Dermis microvascular lymphatic vessel endothelial cell (primary cell): ENCODE data around the gene PAM16. TPM values are rescaled to one million over a fixed set of nuclear protein-coding genes. Genes with fewer than 3 reads are reported as not detected.
"Not testable (repeated sequence)": the region's sequence is repeated elsewhere in the genome, so short reads cannot be mapped to it uniquely, and the experiment has no call there.

Experiments
- DNase-seq, 2 donors: peaks; one replicate each; pipeline versions ENCODE4 v3.0.0 to v3.0.0-alpha.2; 2010; ENCODE audit warnings: low read depth in 2 of 2
- total RNA-seq: library from RNA; depleted of rRNA; stranded (reverse); fragments of >200 nt; gene quantifications from 2 replicates; pipeline ENCODE4 v1.2.1, GENCODE V29; 2014

PAM16 gene
- total RNA-seq, 1 donor from 2014 or later, result 19.8 TPM

- DNase-seq, result no peak
These were observed 2.6 kb upstream of the PAM16 start for GRCh38 chr16:4353675-4354074.

- DNase-seq, result no peak
These were observed 1.7 kb upstream of the PAM16 start for GRCh38 chr16:4352843-4353242.

GRCh38 chr16:4351880-4352279 lies 759 bp upstream of the PAM16 start:
- peak in 1 of 2 donors; percentile 40 for DNase-seq

- no peak for DNase-seq
These were observed 745 bp downstream of the PAM16 start for GRCh38 chr16:4350365-4350786.

GRCh38 chr16:4349332-4349731 lies 1.8 kb downstream of the PAM16 start:
- no peak for DNase-seq

GRCh38 chr16:4347765-4348509 lies 3.2 kb downstream of the PAM16 start:
- no peak for DNase-seq

GRCh38 chr16:4347010-4347409 lies 4.1 kb downstream of the PAM16 start:
- no peak for DNase-seq

- no peak for DNase-seq
These were observed 5.0 kb downstream of the PAM16 start for GRCh38 chr16:4345836-4346781.

GRCh38 chr16:4344983-4345835 lies 5.9 kb downstream of the PAM16 start:
- DNase-seq, result no peak

- not testable (repeated sequence) for DNase-seq
These were observed 6.7 kb downstream of the PAM16 start for GRCh38 chr16:4344300-4344982.

- DNase-seq, result no peak
These were observed 8.0 kb downstream of the PAM16 start for GRCh38 chr16:4342866-4343744.

- DNase-seq, result no peak
These were observed 9.9 kb downstream of the PAM16 start for GRCh38 chr16:4341250-4341649.

GRCh38 chr16:4340443-4340842 lies 10.7 kb downstream of the PAM16 start:
- DNase-seq, result no peak

- DNase-seq, result peak in 1 of 2 donors; percentile 62
These were observed 11.2 kb downstream of the PAM16 start for GRCh38 chr16:4339909-4340308.

GRCh38 chr16:4339455-4339854 lies 11.7 kb downstream of the PAM16 start:
- DNase-seq, result no peak

- DNase-seq, result no peak
These were observed 12.3 kb downstream of the PAM16 start for GRCh38 chr16:4338712-4339299.

- no peak for DNase-seq
These were observed 13.0 kb downstream of the PAM16 start for GRCh38 chr16:4338125-4338582.

- no peak for DNase-seq
These were observed 13.5 kb downstream of the PAM16 start for GRCh38 chr16:4337540-4338088.
